ENCODE results near the gene SLC25A21.

Gene SLC25A21

DNA sequence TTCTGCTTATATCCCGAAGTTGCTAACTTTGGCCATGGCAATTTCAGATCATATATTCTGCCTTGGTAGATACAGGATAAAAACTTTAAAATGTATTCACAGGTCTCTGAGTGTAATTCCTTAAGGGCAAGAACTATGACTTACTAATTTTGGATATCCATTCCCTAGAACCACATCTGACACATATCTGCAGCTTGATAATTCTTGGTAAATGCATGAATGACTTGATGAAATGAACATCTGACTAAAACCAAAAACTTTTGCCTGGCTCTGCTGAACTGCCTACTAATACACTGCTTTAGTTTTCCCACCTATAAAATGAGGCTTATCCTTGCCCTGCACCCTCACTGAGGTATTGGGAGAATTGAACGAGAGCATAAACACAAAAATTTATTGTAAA, 32.2 kb downstream of the SLC25A21 start:
- DNase-seq = no peak

DNA sequence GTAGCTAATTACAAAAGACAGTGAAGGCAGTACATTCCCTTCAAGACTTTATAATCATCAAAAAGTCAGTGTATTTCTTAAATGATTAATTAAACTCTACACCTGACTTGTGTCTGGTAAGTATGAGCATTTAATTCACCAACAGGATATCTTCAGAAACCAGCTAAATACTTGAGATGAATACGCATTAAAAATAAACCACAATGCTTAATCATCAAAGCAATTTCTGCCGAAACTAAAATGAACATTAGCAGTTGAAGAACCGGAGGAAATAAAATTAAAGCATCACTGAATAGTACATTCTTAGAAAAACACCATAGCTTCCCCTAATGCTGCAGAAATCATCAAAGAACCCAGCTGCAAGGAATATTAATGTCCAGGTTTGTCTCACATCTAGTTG, 32.7 kb downstream of the SLC25A21 start:
- no peak for DNase-seq

DNA sequence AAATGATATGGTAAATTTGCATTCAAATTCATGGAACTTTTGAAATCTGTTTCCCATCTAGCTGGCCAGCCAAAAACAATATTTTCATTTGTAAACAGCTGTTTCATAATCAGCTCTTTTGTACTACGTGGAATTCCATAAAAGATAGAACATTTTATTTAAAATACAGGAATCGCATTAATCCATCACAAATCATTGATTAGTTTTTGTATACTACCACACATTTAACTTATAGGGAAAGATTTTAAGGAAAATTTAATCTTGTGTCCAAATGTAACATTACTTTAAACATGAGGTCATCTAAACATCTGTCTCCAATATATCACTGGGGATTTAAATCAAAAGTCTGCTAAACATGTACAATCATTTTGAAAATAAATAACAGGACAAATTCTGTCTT, 33.5 kb downstream of the SLC25A21 start:
- no peak for DNase-seq

DNA sequence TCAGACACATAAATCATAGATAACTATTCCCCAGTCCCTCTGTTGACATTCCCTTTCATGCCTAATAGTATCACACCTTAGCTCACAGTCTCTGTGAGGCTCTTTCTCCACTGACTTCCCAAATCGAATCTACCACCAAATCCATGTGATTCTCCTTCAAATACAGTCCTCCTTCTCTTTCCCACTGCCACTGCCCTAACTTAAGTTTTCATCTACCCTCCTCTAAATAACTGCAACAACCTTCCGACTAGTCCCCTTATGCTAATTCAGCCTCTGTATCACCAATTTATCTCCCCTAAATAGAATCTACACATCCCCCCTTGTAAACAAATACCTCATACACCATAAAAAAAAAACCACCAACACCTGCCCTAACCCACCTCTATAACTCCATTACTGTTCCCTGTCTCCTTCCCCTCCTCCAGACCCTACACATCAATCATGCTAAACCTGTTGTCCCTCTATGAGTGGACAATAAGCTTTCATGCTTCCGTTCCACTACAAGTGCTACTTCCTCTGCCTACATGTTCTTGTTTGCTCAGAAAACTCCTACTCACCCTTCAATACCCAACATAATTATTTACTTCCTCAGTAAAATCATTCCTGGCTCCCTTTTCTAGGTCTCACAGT, 39.0 kb downstream of the SLC25A21 start:
- DNase-seq = no peak

DNA sequence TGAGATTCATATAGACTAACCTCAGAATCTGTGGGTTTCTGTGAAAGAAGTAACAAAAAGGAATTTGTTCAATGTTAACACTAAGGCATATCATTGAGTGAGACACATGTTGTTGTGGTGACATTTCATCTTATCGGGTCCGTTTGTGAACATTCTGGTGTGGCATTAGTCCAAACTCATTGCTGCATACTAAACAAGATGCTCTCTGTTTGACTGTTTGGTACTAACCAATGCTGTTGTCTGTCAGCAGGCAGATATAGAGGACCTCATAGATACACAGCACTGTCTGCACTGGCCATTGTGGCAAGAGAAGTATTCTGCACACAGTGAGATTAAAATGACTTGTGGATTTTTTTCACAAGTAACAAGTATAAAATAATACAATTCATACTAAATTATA, 41.2 kb downstream of the SLC25A21 start:
- DNase-seq = no peak

DNA sequence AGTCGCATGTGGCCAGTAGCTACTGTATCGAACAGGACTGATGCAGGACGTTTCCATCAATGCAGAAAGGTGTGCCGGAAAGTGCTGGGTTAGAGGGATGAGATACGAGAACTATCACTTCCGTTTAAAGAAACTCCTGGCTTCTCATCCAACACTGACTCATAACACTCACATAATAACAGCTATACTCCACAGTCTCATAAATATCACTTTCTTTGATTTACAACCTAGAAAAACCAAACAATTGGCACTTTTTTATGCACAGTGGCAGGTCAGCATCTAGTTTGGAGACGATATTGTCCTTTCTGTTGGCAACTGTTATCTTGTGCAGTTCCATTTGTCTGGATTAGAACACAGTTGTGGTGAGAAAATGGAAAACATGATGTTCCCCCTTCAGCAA, 43.4 kb downstream of the SLC25A21 start:
- no peak for DNase-seq

DNA sequence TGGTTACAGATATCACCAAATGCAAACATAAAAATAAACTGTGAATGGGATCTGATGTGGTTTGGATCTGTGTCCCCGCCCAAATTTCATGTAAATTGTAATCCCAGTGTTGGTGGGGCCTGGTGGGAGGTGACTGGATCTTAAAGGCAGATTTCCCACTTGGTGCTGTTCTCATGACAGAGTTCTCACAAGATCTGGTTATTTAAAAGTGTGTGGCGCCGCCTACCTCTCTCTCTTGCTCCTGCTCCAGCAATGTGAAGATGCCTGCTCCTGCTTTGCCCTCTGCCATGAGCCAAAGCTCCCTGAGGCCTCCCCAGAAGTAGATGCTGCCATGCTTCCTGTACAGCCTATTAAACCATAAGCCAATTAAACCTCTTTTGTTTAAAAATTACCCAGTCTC, 47.8 kb downstream of the SLC25A21 start:
- no peak for DNase-seq

GRCh38 chr14:37122919-37123639, 49.3 kb downstream of the SLC25A21 start:
- DNase-seq = no peak

- DNase-seq = no peak
Observed at GRCh38 chr14:37122288-37122687, 50.1 kb downstream of the SLC25A21 start.

DNA sequence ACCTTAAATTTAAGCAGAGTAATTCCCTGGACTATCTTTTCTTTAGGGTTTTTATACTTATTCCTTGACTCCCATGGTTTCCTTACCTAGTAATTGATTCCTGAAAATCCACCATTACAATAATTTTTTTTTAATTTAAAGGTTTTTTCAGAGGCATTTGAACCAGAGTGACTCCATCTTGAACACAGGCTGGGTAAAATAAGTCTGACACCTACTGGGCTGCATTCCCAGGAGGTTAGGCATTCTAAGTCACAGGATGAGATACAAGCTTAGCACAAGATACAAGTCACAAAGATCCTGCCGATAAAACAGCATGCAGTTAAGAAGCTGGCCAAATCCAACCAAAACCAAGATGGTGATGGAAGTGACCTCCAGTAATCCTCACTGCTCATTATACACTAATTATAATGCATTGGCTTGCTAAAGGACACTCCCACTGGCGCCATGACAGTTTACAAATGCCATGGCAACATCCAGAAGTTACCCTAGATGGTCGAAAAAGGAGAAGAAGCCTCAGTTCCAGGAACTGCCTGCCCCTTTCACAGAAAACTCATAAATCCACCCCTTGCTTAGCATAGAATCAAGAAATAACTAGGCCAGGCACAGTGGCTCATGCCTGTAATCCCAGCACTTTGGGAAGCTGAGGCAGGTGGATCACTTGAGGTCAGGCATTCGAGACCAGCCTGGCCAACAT, 53.6 kb downstream of the SLC25A21 start:
- DNase-seq = no peak

GRCh38 chr14:37116933-37117849, 55.2 kb downstream of the SLC25A21 start:
- no peak for DNase-seq

- no peak for DNase-seq
Observed at GRCh38 chr14:37115406-37115805, 57.0 kb downstream of the SLC25A21 start.

- no peak for DNase-seq
Observed at GRCh38 chr14:37114559-37114958, 57.8 kb downstream of the SLC25A21 start.

GRCh38 chr14:37114002-37114401, 58.4 kb downstream of the SLC25A21 start:
- no peak for DNase-seq

- DNase-seq = no peak
Observed at GRCh38 chr14:37098132-37098531, 74.3 kb downstream of the SLC25A21 start.

DNA sequence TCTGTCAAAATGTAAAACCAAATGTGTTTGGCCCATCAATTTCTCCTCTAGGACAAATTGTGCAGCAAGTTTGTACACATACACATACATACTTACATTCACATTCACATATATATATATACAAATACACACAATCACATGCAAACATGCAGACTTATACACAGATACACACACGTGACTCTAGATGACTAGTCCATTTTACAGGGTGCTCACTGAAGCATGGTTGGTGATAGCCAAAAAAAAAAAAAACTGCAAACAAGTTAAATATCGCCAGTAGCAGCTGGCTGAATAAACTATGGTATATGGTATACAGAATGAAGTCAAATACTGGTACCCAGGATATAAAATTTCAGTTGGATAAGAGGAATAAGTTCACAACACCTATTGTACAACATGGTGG, 77.9 kb downstream of the SLC25A21 start:
- DNase-seq = no peak

DNA sequence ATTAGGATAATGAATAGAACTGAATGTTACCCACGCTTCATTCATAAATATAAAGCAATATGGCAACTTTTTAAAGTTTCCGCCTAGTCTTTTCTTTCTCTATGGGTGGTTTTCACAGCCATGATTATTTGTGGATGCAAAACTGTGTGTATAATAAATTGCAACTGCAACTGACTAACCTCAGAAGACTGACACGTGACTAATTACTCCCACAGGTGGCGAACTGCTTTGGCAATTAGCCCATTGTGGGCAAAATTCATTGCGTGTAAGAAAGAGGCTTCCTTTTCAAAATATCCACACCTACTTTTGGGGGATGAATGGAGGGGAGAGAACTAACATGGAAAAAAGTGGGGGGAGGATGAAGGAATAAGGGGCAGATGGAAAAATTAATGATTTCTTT, 79.0 kb downstream of the SLC25A21 start:
- DNase-seq = no peak

GRCh38 chr14:37091651-37092050, 80.8 kb downstream of the SLC25A21 start:
- DNase-seq = no peak

GRCh38 chr14:37090026-37090425, 82.4 kb downstream of the SLC25A21 start:
- no peak for DNase-seq

GRCh38 chr14:37089410-37089809, 83.0 kb downstream of the SLC25A21 start:
- no peak for DNase-seq

GRCh38 chr14:37088356-37089215, 83.8 kb downstream of the SLC25A21 start:
- no peak for DNase-seq

GRCh38 chr14:37087520-37087919, 84.9 kb downstream of the SLC25A21 start:
- no peak for DNase-seq

Data from CD4-positive, alpha-beta T cell treated with Interleukin-4 for 1 hour (primary cell).